Measurements from ENCODE around the gene PIK3R4.

PIK3R4 gene

GRCh38 chr3:130662501-130662996 is 84.1 kb downstream of the PIK3R4 start:
- Histone ChIP-seq H3K4me2 (ENCODE audit: low read depth, low read length, poor library complexity, severe bottlenecking) (no peak overlapping the region), H3K27me3 (ENCODE audit: low read length) (no peaks in the 10 kb centered on the region), H4K20me1 (ENCODE audit: low read depth, low read length) (no peaks in the 10 kb centered on the region), H3K9ac (ENCODE audit: low read length) (no peak overlapping the region), H3K79me2 (ENCODE audit: insufficient read depth, low read length) (no peaks in the 10 kb centered on the region), H3K9me3 (ENCODE audit: insufficient read depth, low read length) (no peaks in the 10 kb centered on the region), H2AFZ (ENCODE audit: low read depth, low read length, severe bottlenecking) (no peak overlapping the region), H3K36me3 (ENCODE audit: low read length) (no peaks in the 10 kb centered on the region), H3K9me2 (replicated peaks; ENCODE audit: insufficient read depth, low read length) (no peaks in the 10 kb centered on the region), H3F3A (ENCODE audit: insufficient read depth) (no peaks in the 10 kb centered on the region), H3K27ac (ENCODE audit: low read depth, low read length) (no peak overlapping the region), H3K4me3 (ENCODE audit: insufficient read depth, low read length, poor library complexity, severe bottlenecking) (no peak overlapping the region)
- TF ChIP-seq, protein P1, sequence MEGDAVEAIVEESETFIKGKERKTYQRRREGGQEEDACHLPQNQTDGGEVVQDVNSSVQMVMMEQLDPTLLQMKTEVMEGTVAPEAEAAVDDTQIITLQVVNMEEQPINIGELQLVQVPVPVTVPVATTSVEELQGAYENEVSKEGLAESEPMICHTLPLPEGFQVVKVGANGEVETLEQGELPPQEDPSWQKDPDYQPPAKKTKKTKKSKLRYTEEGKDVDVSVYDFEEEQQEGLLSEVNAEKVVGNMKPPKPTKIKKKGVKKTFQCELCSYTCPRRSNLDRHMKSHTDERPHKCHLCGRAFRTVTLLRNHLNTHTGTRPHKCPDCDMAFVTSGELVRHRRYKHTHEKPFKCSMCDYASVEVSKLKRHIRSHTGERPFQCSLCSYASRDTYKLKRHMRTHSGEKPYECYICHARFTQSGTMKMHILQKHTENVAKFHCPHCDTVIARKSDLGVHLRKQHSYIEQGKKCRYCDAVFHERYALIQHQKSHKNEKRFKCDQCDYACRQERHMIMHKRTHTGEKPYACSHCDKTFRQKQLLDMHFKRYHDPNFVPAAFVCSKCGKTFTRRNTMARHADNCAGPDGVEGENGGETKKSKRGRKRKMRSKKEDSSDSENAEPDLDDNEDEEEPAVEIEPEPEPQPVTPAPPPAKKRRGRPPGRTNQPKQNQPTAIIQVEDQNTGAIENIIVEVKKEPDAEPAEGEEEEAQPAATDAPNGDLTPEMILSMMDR (IDR thresholded peaks at IDR 0.05; ENCODE audit: insufficient read depth, low read length, poor library complexity, severe bottlenecking): no peak
- TF ChIP-seq EZH2phosphoT487 (conservative IDR thresholded peaks at IDR 0.05; ENCODE audit: low read length): no peak

DNA sequence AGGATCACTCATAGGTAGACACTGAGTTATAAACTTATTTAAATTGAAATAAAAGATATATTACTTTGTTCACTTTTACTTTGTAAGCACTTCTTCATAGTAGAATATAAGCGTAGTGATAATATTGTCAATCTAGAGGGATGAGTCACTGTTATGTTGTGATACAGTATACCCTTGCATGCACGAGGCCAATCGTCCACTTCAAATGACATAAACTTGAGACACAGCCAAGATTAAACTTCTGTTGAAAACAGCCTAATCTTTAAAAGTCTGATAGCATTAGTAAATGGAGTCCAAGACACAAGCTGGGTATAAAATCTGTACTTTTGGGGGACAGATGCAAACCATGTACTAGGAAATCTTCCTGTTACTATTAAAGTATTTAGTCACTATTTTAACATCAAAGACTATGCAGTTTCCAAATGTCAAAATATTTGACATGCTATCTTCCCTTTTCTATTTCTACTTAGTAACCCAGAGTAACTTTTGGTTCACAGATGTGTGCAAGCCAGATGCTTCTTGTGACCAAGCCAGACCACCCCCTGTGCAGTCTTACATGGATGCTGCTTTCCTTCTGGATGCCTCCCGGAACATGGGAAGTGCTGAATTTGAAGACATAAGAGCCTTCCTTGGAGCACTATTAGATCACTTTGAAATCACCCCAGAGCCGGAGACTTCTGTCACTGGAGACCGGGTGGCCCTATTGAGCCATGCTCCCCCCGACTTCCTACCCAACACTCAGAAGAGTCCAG is 85.3 kb downstream of the PIK3R4 start:
- no peaks in the 10 kb centered on the region for H3K9me2 ChIP-seq (replicated peaks; ENCODE audit: insufficient read depth, low read length)
- no peak overlapping the region for H3K4me3 ChIP-seq (ENCODE audit: insufficient read depth, low read length, poor library complexity, severe bottlenecking)
- no peak overlapping the region for H3K4me2 ChIP-seq (ENCODE audit: low read depth, low read length, poor library complexity, severe bottlenecking)
- no peaks in the 10 kb centered on the region for H3K27me3 ChIP-seq (ENCODE audit: low read length)
- H3F3A ChIP-seq (ENCODE audit: insufficient read depth): no peaks in the 10 kb centered on the region
- no peaks in the 10 kb centered on the region for H3K79me2 ChIP-seq (ENCODE audit: insufficient read depth, low read length)
- no peaks in the 10 kb centered on the region for H3K36me3 ChIP-seq (ENCODE audit: low read length)
- no peak overlapping the region for H3K27ac ChIP-seq (ENCODE audit: low read depth, low read length)
- TF ChIP-seq EZH2phosphoT487 (conservative IDR thresholded peaks at IDR 0.05; ENCODE audit: low read length): no peak
- TF ChIP-seq, protein P1 (IDR thresholded peaks at IDR 0.05; ENCODE audit: insufficient read depth, low read length, poor library complexity, severe bottlenecking): no peak
- H4K20me1 ChIP-seq (ENCODE audit: low read depth, low read length): no peaks in the 10 kb centered on the region
- no peaks in the 10 kb centered on the region for H3K9me3 ChIP-seq (ENCODE audit: insufficient read depth, low read length)
- H3K9ac ChIP-seq (ENCODE audit: low read length): no peak overlapping the region
- no peak overlapping the region for H2AFZ ChIP-seq (ENCODE audit: low read depth, low read length, severe bottlenecking)

DNA sequence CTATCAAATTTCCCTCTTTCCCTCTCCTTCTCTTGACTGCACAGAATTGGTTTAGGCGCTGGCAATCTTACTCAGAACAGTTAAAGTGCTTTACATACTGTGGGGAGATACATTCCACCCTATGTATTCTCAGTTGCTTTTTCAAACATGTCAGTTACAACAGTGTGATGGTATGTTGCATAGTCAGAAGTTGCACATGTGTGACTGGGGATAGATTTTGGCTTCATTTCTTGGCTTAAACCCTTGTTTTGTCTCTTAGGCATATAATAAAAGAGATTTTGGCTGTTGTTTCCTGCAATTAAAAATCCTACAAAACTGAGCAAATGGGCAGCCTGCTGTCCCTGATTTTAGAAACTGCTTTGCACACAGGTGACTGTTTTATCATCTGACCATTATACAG is 86.7 kb downstream of the PIK3R4 start:
- H3K27ac ChIP-seq (ENCODE audit: low read depth, low read length): no peak overlapping the region

More for the DNA sequence above, 86.7 kb downstream of the PIK3R4 start:
- H3F3A ChIP-seq (ENCODE audit: insufficient read depth): no peaks in the 10 kb centered on the region
- no peaks in the 10 kb centered on the region for H3K27me3 ChIP-seq (ENCODE audit: low read length)
- no peaks in the 10 kb centered on the region for H4K20me1 ChIP-seq (ENCODE audit: low read depth, low read length)
- H3K4me3 ChIP-seq (ENCODE audit: insufficient read depth, low read length, poor library complexity, severe bottlenecking): no peak overlapping the region
- H3K9ac ChIP-seq (ENCODE audit: low read length): no peak overlapping the region
- no peak overlapping the region for H2AFZ ChIP-seq (ENCODE audit: low read depth, low read length, severe bottlenecking)
- no peaks in the 10 kb centered on the region for H3K36me3 ChIP-seq (ENCODE audit: low read length)
- H3K9me2 ChIP-seq (replicated peaks; ENCODE audit: insufficient read depth, low read length): no peaks in the 10 kb centered on the region
- TF ChIP-seq EZH2phosphoT487 (conservative IDR thresholded peaks at IDR 0.05; ENCODE audit: low read length): no peak
- TF ChIP-seq, protein P1 (IDR thresholded peaks at IDR 0.05; ENCODE audit: insufficient read depth, low read length, poor library complexity, severe bottlenecking): no peak
- H3K9me3 ChIP-seq (ENCODE audit: insufficient read depth, low read length): no peaks in the 10 kb centered on the region
- no peaks in the 10 kb centered on the region for H3K79me2 ChIP-seq (ENCODE audit: insufficient read depth, low read length)
- no peak overlapping the region for H3K4me2 ChIP-seq (ENCODE audit: low read depth, low read length, poor library complexity, severe bottlenecking)
